GM21786 (cell line): ENCODE results near the gene DHX35.

ENCODE experiments used
- ATAC-seq: cut with Tn5 transposase; IDR thresholded peaks from one replicate; pipeline ENCODE4 v1.9.1; 2021; ENCODE audit not compliant: unreplicated experiment

Gene DHX35

DNA sequence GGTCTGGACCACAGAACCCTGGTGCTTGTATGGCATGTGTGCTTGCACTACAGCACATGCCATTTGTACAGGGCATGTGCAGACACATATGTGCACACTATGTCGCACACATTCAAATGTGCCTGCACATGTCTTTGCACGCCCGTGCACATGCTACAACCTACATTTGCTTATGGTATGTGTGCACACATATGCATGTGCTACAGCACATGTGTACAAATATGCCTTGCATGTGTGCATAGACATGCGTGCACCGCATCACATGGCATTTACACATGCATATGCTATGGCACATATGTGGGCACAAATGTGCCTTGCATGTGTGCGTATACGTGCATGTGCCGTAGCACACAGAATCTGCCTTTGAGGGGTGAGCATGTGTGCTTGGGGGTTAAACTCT, 90.5 kb downstream of the DHX35 start:
- ATAC-seq: no peak

DNA sequence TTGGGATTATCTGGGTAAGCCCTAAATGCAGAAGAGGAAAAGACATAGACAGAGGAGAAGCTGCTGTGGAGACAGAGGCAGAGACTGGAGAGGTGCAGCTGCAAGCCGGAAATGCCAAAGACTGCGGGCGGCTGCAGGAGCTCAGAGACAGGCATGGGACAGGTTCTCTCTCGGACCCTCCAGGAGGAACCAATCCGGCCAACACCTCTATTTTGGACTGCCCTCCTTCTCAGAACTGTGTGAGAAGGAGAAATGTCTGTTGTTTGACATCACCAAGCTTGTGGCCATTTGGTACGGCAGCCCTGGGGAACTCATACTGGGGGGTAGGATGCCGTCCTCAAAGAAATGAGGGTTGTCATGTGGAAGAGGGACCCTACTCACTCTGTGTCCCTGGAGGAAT, 95.0 kb downstream of the DHX35 start:
- ATAC-seq: no peak

DNA sequence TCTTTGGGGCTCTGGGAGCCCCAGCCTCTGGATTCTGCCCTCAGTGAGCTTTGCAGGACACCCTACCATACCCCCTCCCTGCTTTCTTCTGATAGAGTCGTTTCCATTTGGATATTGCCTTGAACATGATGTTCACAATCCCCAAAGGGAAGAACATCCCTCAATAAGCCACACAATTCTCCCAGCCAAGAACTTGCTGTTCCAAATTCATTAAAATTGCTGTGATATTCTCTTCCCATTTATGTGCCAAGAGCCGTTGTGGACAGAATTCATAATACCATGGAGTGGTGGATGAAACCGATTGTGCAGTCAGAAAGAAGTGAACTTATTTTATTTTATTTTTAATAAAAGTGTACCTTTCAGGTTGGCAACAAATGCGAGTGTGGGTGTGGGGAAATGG, 95.8 kb downstream of the DHX35 start:
- no peak for ATAC-seq

DNA sequence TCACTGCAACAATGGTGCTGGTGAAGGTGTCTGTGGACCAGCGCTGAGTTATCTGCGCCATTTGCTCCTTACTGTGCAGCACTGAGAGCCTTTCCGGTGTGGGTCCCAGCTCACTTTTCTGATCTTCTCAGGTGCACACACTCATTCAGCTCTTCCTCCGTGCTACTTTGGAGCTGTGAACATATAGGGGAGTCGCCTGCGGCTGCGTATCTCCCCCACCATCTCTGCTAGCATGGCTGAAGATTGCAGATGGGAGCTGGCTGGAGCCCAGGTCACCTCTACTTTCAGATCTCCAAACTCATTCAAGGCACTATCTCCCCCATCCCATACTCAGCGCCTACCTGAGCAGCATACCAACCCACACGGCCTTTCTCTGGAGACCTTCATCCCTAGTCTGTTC, 96.9 kb downstream of the DHX35 start:
- no peak for ATAC-seq

DNA sequence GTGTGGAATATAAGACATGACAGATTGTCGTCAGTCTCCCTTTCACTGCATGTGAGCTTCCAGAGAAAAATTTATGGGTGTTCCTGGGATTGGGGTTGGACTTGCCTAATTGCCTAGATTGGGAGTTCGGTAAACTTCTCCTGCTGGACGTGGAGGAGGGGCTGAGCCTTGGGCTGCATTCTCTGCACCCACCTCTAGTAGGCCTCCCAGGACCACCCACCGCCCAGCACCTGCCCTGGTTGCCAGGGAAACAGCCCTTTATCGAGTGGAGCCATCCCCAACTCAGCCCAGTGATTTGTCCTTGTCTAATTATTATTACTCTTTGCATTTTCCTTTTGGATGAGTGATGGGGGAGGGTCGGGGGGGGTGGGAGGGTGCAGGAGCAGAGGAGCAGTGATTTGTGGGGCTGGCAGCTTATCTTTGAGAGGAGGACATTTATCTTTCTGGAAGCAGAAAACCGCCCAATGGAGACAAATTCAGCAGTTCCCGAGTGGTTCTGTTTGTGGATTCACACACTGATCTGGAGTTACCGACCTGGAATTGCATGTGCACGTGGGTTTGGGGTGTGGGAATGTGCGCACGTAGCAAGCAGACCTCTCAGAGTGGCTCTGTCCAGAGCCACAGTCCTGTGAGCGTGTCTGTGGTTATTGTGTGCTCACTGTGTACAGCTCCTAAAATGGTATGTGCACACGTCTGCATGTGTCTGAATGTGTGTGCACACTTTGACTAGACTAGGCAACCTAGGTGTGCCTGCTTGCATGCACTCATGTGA, 104.5 kb downstream of the DHX35 start:
- ATAC-seq: no peak

DNA sequence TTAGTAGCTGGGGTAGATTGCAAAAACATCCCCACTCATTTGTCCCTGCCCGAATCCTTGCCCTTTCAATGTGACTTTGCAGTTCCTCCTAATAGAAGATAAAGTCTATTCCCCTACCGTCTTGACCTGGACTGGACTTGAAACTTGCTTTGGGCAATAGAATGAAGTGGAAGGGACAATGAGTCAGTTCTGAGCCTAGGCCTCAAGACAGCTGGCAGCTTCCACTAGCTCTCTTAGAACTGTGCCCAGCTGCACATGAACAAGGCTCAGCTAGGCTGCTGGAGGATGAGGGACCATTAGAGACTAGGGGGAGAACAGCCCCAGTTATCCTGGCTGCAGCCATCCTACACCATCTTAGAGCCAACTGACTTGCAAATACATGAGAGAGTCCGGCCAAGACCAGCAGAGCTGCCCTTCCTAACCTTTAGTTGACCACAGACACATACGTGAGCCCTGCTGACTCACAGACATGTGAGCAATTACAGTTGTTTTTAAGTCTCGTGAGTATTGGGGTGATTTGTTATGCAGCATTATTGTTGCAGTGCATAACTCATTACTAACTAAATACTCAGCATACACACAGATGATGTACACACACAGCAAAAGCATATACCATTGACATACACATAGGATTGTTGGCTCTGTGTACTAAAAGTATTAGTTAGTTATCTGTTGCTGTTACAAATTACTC, 105.5 kb downstream of the DHX35 start:
- ATAC-seq: no peak

DNA sequence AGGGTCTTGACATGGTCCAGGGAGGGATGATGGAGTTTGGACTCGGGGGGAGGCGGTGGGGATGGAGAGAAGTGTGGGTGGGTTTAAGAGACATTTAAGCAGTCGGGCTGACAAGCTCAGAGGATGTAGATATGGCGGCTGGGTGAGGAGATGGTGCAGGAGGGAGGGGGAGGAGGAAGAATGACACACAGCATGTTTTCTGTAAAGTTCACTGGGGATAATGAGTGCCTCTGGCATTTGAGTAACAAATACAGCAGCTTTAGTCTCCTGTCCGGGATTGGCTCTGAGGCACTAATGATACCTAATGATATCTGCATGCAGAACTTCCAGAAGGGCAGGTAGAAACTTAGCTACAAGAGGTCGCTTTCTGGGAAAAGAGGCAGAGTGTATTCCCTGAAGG, 107.8 kb downstream of the DHX35 start:
- ATAC-seq: no peak

DNA sequence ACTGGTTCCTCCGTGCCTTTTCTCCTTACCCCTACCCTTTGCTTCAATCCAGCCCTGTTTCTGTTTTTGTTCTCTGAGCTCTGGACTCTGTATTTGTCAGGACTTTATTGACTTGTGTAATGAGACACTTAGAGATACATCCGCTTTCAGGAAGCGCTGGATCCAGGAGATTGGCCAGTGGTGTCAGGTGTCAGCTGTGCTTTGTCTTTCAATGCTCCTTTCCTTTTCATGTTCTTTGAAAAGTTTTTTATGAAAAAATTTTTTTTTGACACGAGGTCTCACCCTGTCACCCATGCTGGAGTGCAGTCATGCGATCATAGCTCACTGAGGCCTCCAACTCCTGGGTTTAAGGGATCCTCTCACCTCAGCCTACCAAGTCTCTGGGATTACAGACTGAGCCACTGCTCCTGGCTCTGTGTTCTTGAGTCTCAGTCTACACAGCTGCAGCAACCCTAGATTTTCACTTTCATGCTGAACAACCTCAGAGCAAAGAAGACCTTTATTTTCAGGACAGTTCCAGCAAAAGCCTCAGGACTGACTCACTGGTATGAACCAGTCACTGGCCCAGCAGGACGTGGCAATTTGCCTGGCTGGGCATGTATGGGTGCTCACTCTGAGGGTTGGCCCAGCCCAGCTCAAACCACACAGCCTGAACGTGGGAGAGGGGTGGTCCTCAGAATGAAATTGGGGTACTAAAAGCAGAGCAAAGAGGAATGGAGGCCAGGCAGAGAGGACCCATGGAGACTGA, 108.5 kb downstream of the DHX35 start:
- ATAC-seq: no peak

DNA sequence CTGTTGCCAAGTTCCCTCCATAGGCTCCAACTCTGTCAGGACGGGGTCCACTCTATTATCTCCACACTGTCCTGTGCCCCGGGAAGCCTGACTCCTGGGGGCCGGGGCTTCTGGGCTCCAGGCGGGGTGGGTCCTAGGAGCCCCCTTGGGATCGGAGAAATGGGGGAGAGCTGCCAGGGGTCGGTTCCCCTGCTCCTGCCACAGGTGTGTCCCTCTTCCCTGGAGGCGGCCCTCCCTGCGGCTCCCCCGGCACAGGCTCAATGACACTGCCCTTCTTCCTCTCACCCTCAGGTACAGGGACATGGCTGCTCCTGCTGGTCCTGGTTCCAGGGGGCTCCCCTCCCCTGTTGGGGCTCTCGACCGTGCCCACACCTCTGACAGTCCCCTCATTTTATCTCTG, 110.0 kb downstream of the DHX35 start:
- ATAC-seq: no peak

DNA sequence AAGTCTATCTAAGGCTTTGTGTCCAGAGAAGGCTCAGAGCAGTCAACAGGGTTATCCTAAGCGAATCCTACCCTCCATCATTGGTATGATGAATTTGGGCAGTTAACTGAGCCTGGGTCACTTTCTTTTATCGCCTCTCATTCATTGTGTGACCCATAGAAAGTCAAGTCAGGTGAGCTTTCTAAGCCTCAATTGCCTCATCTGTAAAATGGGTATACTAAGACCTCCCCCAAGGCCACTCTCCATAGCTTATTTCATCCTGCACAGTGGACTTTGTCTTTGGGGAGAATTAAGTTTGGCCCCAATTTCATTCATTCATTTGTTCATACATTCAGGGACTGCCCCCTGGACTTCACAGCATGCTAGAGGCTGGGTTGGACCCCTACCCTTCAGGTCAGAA, 110.5 kb downstream of the DHX35 start:
- no peak for ATAC-seq

DNA sequence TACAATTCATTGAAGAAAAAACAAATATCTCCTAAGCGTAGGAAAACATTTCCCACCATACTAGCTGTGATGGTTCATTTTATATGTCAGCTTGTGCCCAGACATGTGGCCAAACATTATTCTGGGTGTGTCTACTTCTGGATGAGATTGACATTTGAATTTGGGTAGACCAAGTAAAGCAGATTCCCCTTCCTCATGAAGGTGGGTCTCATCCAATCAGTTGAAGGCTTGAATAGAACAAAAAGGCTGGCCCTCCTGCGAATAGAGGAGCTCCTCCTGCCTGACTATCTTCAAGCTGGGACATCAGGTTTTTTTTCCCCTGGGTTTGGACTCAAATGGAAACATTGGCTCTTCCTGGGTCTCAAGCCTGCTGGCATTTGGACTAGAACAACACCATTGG, 113.6 kb downstream of the DHX35 start:
- no peak for ATAC-seq

DNA sequence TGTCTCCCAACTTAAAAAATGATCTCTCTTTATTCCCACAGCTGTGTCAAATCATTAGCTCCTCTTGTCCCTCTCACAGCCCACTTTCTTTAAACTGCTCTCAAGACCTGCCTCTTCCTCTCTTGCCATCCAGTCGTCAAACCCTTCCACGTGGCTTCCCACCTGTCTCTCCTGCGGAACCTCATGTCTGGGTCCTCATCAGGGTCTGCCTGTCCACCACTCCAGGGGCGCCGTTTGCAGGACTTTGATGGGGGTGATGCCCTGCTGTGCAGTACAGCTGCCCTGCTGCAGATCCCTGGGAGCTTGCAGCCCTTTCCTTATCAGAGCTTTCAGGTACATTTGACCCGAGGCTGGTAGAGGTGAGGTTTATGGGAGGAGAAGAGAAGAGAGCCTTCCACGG, 114.8 kb downstream of the DHX35 start:
- no peak for ATAC-seq

DNA sequence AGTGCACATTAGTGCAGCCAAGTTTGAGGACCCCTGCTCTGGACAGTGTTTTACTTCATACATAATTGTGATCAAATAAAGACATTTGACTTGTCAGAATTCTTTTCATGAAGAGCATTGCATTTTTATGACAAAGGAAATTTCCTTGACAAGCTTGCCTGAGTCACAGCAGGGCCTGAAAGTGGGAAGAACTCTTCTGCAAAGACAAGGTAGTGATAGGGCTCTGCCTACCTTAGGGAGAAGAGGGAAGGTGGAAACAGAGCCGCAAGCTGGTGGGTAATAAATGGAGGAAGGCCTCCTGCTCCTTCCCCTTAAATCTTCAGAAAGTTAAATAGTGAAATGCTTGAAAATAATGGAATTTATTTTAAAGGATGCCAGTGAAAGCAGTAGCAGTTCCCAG, 118.2 kb downstream of the DHX35 start:
- no peak for ATAC-seq

DNA sequence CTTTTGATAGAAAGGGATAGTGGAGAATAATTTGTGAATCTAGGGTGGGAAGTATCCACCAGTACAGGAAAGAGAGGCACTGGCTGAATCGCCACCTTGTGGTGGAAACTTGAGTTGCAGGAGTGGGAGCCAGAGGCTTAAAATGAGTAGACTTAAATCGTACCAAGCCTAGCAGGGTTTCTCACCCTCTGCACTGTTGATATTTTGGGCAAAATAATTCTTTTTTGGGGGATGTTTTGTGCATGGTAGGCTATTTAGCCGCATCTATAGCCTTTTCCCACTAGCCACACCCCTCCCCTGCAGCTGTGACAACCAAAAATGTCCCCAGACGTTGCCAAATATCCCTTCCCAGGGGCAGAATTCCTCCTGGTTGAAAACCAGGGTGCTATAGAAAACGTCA, 119.1 kb downstream of the DHX35 start:
- ATAC-seq: no peak

DNA sequence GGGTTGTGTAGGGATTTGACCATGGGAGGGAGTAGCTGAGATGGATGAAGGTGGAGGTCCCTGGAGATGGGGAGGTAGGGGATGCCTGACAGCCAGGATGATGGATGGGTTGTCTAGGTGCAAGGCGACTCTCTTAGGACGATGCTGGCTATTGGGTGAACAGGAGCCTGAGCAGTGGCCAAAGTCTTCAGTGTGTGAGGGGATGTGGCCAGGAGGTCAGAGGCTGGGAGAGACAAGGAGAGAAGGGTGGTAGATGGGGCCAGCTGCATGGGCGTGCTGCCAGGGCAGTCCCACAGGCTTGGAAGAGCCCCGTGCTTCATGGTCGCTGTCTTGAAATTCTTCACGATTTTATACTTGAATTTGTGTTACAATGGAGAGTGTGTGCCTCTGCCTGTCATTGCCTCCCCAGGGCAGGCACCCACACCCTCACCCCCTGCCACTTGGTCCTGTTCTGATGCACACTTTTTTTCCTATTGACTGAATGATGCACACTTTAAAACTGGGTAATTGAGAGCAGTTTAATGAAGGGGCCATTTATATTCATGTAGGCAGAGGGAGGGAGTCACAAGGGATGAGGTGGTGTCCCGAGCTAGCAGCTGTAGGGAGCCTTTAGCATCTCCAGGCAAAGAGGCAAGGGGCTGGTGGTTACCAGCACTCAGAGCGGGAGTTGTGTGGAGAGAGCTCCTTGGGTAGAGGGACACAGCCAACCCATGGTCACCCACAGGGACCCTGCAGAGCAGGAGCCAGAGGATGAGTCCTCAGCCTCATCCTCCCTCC, 120.7 kb downstream of the DHX35 start:
- ATAC-seq: no peak

DNA sequence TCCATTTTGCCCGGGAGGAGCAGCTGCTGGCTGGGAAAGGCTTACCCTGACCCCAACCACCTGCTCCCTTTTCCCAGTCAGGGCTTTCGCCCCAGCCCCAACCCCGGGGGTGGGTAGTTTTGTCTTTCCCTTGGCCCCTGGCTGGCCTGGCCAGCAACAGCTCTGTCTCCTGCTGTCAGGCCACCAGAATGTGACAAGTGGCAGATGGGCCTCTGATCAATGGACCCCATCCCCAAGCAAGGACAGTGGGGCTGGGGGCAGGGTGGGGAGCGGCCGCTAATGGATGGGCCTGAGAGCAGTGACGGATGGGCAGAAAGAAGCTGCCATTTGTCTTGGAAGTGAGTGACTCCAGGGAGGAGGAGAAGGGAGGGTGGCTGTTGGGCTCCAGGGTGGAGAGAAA, 121.6 kb downstream of the DHX35 start:
- no peak for ATAC-seq

DNA sequence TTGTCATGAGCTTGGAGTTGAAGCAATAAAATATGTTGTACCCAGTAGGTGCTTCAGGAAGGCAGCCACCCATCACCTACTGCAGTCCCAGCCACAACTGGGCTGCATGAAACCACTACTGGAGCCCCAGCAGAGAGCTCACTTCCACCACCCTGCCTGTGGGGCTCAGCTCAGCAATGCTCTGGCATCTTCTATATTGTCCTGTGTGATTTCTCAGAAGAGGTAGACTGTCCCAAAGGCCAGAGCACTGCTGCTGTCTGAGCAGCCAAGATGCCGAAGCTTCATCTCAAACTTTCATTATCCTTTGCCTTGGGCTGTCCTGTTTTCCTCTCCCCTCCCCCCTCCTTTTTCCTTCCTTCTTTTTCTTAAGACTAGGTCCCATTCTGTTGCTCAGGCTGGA, 126.9 kb downstream of the DHX35 start:
- no peak for ATAC-seq
